ENCODE results near the gene SLC25A23.

GRCh38 chr19:6442087-6442688 lies 17.4 kb downstream of the SLC25A23 start:
- no peak for TF ChIP-seq CTCF (IDR thresholded peaks at IDR 0.05; ENCODE audit: low read length)
- TF ChIP-seq EZH2 (IDR thresholded peaks at IDR 0.05; ENCODE audit: borderline replicate concordance, low read length), result no peak

All from OCI-LY1 (cell line).